A549 (cell line): ENCODE measurements around the gene PKHD1. TPM values are rescaled to one million over a fixed set of nuclear protein-coding genes. Genes with fewer than 3 reads are reported as not detected.

Experiments used
- ATAC-seq, 2 experiments: fragments of 200-7000 bp in 1 of 2; fragments of >200 bp in 1 of 2; cut with Nextera tagmentation in 1 of 2; cut with Tn5 transposase in 1 of 2; 3 replicates each; pipeline versions ENCODE4 v1.8.0 to v1.9.1; 2018 to 2020; ENCODE audit warnings: mild to moderate bottlenecking in 1 of 2, moderate library complexity in 1 of 2
- CTCF ChIA-PET: fragments of 300-600 bp; sonication (Branson Sonifier 250); formaldehyde crosslinking; extraction: SDS; loops from one replicate; lab custom pipeline; 2021; ENCODE audit warnings: antibody characterized with exemption, inconsistent platforms; lab: Yijun Ruan, JAX
- POLR2A ChIA-PET: fragments of 350-600 bp; formaldehyde crosslinking; extraction: SDS; loops from one replicate; lab custom pipeline; 2021; ENCODE audit warnings: antibody characterized with exemption, inconsistent platforms; lab: Yijun Ruan, JAX
- DNase-seq, 2 experiments: peaks; one replicate each; pipeline versions ENCODE4 v3.0.0 to v3.0.0-alpha.2; 2011 to 2016; ENCODE audit warnings: low read depth in 1 of 2, low spot score in 1 of 2
- FAIRE-seq: peaks from 2 replicates; lab custom pipeline; 2011; peaks lifted over from hg19 to GRCh38; lab: Jason Lieb, UNC
- H3K27ac ChIP-seq, 2 experiments: fragments of >200 bp; sonication (Bioruptor Twin); formaldehyde crosslinking; 3 replicates each; pipeline ENCODE4 v1.5.1; 2016 to 2017
- H3K4me1 ChIP-seq: fragments of >200 bp; sonication (Bioruptor Twin); formaldehyde crosslinking; 3 replicates; pipeline ENCODE4 v1.6.1; 2016
- H3K4me2 ChIP-seq: fragments of >200 bp; sonication (Bioruptor Twin); formaldehyde crosslinking; 3 replicates; pipeline ENCODE4 v1.6.1; 2016
- H3K4me3 ChIP-seq: fragments of >200 bp; sonication (Bioruptor Twin); formaldehyde crosslinking; 3 replicates; pipeline ENCODE4 v1.5.1; 2016
- H3K9me3 ChIP-seq: fragments of >200 bp; sonication (Bioruptor Twin); formaldehyde crosslinking; 3 replicates; pipeline ENCODE4 v1.6.1; 2016
- CBX2 ChIP-seq: fragments of 200-600 bp; sonication (generic); IDR thresholded peaks from 2 replicates; pipeline ENCODE4 v1.6.1; 2016; ENCODE audit warnings: low read depth, mild to moderate bottlenecking, borderline replicate concordance
- CHD2 ChIP-seq: fragments of 150-350 bp; IDR thresholded peaks from 2 replicates; pipeline ENCODE4 v1.6.1; 2014; ENCODE audit warnings: low read length; ENCODE audit not compliant: partially characterized antibody
- CHD4 ChIP-seq: fragments of 200-600 bp; sonication (generic); IDR thresholded peaks from 2 replicates; pipeline ENCODE4 v1.6.1; 2016; ENCODE audit warnings: antibody characterized with exemption, mild to moderate bottlenecking, borderline replicate concordance
- EP300 ChIP-seq, 2 experiments: fragments of >200 bp; sonication (Bioruptor Twin); formaldehyde crosslinking; IDR thresholded peaks; 2 replicates in 1 of 2; 3 replicates in 1 of 2; pipeline ENCODE4 v1.6.1; 2016 to 2017
- FOXS1 ChIP-seq: fragments of 250-450 bp; sonication (Bioruptor Pico); IDR thresholded peaks from 2 replicates; pipeline ENCODE4 v1.5.0; 2020; ENCODE audit warnings: mild to moderate bottlenecking, moderate library complexity
- HOXB13 ChIP-seq: fragments of 250-450 bp; sonication (Bioruptor Pico); IDR thresholded peaks from 2 replicates; pipeline ENCODE4 v1.5.0; 2020; ENCODE audit warnings: low read depth, mild to moderate bottlenecking, moderate library complexity
- HOXB5 ChIP-seq: fragments of 250-450 bp; sonication (Bioruptor Pico); IDR thresholded peaks from 2 replicates; pipeline ENCODE4 v1.5.0; 2020; ENCODE audit warnings: mild to moderate bottlenecking, moderate library complexity
- NPAS2 ChIP-seq: fragments of 250-450 bp; sonication (Bioruptor Pico); IDR thresholded peaks from 2 replicates; pipeline ENCODE4 v1.8.0; 2022; ENCODE audit warnings: mild to moderate bottlenecking, moderate library complexity, borderline replicate concordance
- POLR2A ChIP-seq: IDR thresholded peaks from 2 replicates; pipeline ENCODE4 v1.6.1; 2012; ENCODE audit warnings: mild to moderate bottlenecking, low read length
- POLR2AphosphoS2 ChIP-seq: conservative IDR thresholded peaks from 2 replicates; pipeline ENCODE4 v1.6.1; 2012; ENCODE audit warnings: low read length, improper control_type of control experiment, inconsistent platforms
- RAD21 ChIP-seq, 2 experiments: fragments of >200 bp in 1 of 2; sonication (Bioruptor Twin) in 1 of 2; formaldehyde crosslinking in 1 of 2; IDR thresholded peaks in 1 of 2; conservative IDR thresholded peaks in 1 of 2; 2 replicates in 1 of 2; 3 replicates in 1 of 2; pipeline ENCODE4 v1.6.1; 2012 to 2018; ENCODE audit warnings: inconsistent platforms in 1 of 2
- RNF2 ChIP-seq: fragments of 200-600 bp; sonication (generic); IDR thresholded peaks from 2 replicates; pipeline ENCODE4 v1.6.1; 2016; ENCODE audit warnings: low read depth, mild to moderate bottlenecking, antibody characterized with exemption, moderate library complexity, borderline replicate concordance
- SMC3 ChIP-seq: fragments of >200 bp; sonication (Bioruptor Twin); formaldehyde crosslinking; IDR thresholded peaks from 3 replicates; pipeline ENCODE4 v1.6.1; 2018; ENCODE audit warnings: inconsistent platforms
- TFCP2L1 ChIP-seq: fragments of 250-450 bp; sonication (Bioruptor Pico); IDR thresholded peaks from 2 replicates; pipeline ENCODE4 v1.5.0; 2021; ENCODE audit warnings: mild to moderate bottlenecking
- ZC3H11A ChIP-seq: fragments of 450-650 bp; IDR thresholded peaks from 2 replicates; pipeline ENCODE4 v1.6.1; 2014; ENCODE audit warnings: antibody characterized with exemption, mild to moderate bottlenecking
- WGBS: methylation state at CpG from one replicate; pipeline ENCODE4 v1.1.6; 2017; ENCODE audit errors: missing lambda C conversion rate; 5-methylcytosine and 5-hydroxymethylcytosine counted together
- polyA plus RNA-seq, 4 experiments: library from polyadenylated mRNA; depleted of rRNA in 3 of 4; stranded (reverse); fragments of >200 nt; fragmentation: RNase III in 1 of 4; extraction: RNeasy Plus Mini Kit Qiagen cat#74134 plus additional on column Dnase treatment in 1 of 4; gene quantifications; 2 replicates in 3 of 4; 3 replicates in 1 of 4; pipeline ENCODE4 v1.2.3, GENCODE V29; 2011 to 2017
- TF ChIP-seq, protein P1 (sequence below): fragments of 250-450 bp; sonication (Bioruptor Pico); IDR thresholded peaks from 2 replicates; pipeline ENCODE4 v1.5.0; 2020; ENCODE audit warnings: low read depth, mild to moderate bottlenecking, moderate library complexity
- TF ChIP-seq, protein P2 (sequence below): fragments of >200 bp; sonication (Bioruptor Twin); formaldehyde crosslinking; IDR thresholded peaks from 3 replicates; pipeline ENCODE4 v1.5.1; 2016
- TF ChIP-seq, protein P3 (sequence below): IDR thresholded peaks from 2 replicates; pipeline ENCODE4 v1.6.1; 2012
- TF ChIP-seq, protein P4 (sequence below): fragments of 250-450 bp; sonication (Bioruptor Pico); IDR thresholded peaks from 2 replicates; pipeline ENCODE4 v1.5.0; 2021; ENCODE audit warnings: mild to moderate bottlenecking, moderate library complexity, borderline replicate concordance

PKHD1 gene
- polyA plus RNA-seq, 2 of the 4 experiments (the other 2 are of a cell fraction): not detected

DNA sequence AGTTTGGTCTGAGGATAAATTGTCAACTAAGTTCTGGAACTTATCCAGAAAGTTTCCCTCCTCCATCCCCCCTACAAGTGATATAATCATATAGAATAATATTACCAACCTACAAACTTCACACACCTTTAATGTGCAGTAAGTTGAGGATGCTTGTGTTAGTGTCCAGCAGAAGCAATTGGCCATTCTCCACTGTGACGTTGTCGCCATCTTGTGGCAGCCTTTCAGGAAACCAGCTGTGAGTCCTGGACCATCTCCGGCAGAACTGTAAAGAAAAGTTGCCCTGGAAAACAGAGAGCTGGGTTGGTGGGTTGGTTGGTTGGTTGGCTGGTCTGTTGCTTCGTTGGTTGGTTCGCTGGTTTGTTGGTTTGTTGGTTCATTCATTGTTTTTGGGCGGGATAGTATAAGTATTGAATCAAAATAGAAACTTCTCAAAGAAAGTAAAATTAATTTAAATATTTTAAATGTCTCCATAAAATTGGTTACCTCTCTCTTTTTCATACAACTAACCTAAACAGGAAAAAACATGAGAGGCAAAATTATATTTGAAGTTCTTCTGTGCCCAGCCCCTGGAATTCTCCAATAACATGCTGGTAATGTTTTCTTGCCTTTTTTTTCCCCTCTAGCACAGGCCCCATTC lies 127.5 kb downstream of the PKHD1 start:
- ATAC-seq (peak; percentile 78 to 83), FAIRE-seq (no peak), DNase-seq (peak; percentile 18 to 62)
- peak; percentile 52 for TF ChIP-seq SMC3
- TF ChIP-seq RAD21 (conservative IDR thresholded peaks at IDR 0.05 in 1 of 2, IDR thresholded peaks at IDR 0.05 in 1 of 2): peak; percentile 70 to 72
- no peak for TF ChIP-seq ZC3H11A
- no peak for TF ChIP-seq RNF2
- TF ChIP-seq, protein P1, sequence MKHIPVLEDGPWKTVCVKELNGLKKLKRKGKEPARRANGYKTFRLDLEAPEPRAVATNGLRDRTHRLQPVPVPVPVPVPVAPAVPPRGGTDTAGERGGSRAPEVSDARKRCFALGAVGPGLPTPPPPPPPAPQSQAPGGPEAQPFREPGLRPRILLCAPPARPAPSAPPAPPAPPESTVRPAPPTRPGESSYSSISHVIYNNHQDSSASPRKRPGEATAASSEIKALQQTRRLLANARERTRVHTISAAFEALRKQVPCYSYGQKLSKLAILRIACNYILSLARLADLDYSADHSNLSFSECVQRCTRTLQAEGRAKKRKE (CRISPR knock-in tag): no peak
- TF ChIP-seq, protein P2, sequence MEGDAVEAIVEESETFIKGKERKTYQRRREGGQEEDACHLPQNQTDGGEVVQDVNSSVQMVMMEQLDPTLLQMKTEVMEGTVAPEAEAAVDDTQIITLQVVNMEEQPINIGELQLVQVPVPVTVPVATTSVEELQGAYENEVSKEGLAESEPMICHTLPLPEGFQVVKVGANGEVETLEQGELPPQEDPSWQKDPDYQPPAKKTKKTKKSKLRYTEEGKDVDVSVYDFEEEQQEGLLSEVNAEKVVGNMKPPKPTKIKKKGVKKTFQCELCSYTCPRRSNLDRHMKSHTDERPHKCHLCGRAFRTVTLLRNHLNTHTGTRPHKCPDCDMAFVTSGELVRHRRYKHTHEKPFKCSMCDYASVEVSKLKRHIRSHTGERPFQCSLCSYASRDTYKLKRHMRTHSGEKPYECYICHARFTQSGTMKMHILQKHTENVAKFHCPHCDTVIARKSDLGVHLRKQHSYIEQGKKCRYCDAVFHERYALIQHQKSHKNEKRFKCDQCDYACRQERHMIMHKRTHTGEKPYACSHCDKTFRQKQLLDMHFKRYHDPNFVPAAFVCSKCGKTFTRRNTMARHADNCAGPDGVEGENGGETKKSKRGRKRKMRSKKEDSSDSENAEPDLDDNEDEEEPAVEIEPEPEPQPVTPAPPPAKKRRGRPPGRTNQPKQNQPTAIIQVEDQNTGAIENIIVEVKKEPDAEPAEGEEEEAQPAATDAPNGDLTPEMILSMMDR: peak; percentile 67
- whole genome bisulfite sequencing: 3% methylated on average over 6 of the region's 6 CpGs
- no peak overlapping the region for H3K4me2 ChIP-seq
- no peak overlapping the region for H3K4me3 ChIP-seq
- CTCF ChIA-PET: interaction anchor here (0.6 to 2.5 kb wide), 16 partner anchors 9 to 1147 kb away, joined by 3 to 10 read pairs (median 4); no protein-coding TSS in a partner anchor
- no peaks in the 10 kb centered on the region for H3K4me1 ChIP-seq
- no peaks in the 10 kb centered on the region for H3K9me3 ChIP-seq
- POLR2A ChIA-PET: no interaction called here
- no peak overlapping the region for H3K27ac ChIP-seq

DNA sequence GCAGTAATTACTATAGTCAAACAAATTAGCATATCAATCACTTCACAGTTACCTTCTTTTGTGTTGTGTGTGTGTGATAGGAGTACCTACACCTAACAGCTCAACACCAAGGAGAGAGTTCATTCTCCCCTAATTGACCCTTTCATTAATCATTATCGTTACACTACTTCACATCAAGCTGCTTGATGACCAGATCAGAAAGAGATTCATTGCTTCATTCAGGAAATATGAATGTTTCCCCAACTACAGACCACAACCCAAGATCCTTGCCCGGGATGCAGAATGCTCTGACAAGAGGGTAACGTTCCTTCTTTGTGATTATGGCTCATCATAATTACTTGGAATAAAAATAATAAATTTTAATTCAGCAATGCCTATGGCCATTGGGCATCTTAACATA lies 132.7 kb downstream of the PKHD1 start:
- Histone ChIP-seq H3K4me1 (no peaks in the 10 kb centered on the region), H3K4me3 (no peak overlapping the region), H3K27ac (no peak overlapping the region), H3K4me2 (no peak overlapping the region), H3K9me3 (no peaks in the 10 kb centered on the region)
- DNase-seq: no peak
- ChIA-PET POLR2A (no interaction called here), CTCF (no interaction called here)
- 2% methylated on average over 3 of the region's 3 CpGs for WGBS
- no peak for FAIRE-seq
- TF ChIP-seq POLR2A (no peak), CHD4 (no peak), HOXB13 (no peak), NPAS2 (CRISPR knock-in tag) (no peak)
- ATAC-seq: no peak

DNA sequence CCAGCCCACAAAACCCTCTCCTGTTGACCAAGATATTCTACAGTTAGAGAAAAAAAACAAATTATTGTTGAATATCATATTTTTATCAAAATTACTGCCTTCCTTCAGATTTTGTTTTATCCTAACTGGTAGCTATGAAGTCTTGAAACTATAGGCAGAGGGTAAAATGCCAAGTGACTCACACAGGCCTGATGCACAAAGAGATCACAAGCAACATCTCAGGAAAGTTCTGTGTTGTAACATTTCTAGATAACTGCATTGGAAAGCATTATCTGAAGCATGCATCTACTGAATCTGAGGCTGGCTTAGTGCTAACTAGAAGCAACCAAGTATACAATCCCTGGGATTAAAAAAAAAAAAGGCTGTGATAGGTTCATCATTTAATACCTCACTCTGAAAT lies 134.2 kb downstream of the PKHD1 start:
- TF ChIP-seq HOXB13 (no peak), NPAS2 (CRISPR knock-in tag) (no peak), CBX2 (no peak), HOXB5 (CRISPR knock-in tag) (no peak), TFCP2L1 (no peak), CHD2 (no peak), FOXS1 (CRISPR knock-in tag) (no peak), POLR2AphosphoS2 (no peak), EP300 (IDR thresholded peaks at IDR 0.05) (no peak)
- TF ChIP-seq, protein P1 (CRISPR knock-in tag): no peak
- TF ChIP-seq, protein P3, sequence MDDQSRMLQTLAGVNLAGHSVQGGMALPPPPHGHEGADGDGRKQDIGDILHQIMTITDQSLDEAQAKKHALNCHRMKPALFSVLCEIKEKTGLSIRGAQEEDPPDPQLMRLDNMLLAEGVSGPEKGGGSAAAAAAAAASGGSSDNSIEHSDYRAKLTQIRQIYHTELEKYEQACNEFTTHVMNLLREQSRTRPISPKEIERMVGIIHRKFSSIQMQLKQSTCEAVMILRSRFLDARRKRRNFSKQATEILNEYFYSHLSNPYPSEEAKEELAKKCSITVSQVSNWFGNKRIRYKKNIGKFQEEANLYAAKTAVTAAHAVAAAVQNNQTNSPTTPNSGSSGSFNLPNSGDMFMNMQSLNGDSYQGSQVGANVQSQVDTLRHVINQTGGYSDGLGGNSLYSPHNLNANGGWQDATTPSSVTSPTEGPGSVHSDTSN: no peak
- TF ChIP-seq, protein P4, sequence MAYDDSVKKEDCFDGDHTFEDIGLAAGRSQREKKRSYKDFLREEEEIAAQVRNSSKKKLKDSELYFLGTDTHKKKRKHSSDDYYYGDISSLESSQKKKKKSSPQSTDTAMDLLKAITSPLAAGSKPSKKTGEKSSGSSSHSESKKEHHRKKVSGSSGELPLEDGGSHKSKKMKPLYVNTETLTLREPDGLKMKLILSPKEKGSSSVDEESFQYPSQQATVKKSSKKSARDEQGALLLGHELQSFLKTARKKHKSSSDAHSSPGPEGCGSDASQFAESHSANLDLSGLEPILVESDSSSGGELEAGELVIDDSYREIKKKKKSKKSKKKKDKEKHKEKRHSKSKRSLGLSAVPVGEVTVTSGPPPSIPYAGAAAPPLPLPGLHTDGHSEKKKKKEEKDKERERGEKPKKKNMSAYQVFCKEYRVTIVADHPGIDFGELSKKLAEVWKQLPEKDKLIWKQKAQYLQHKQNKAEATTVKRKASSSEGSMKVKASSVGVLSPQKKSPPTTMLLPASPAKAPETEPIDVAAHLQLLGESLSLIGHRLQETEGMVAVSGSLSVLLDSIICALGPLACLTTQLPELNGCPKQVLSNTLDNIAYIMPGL (CRISPR knock-in tag): no peak
- ATAC-seq (no peak), DNase-seq (no peak), FAIRE-seq (no peak)
- H3K4me2 ChIP-seq: no peak overlapping the region
- POLR2A ChIA-PET: no interaction called here
- no peaks in the 10 kb centered on the region for H3K9me3 ChIP-seq
- H3K4me1 ChIP-seq: no peaks in the 10 kb centered on the region
- CTCF ChIA-PET: no interaction called here
- no peak overlapping the region for H3K27ac ChIP-seq
- H3K4me3 ChIP-seq: no peak overlapping the region
